ENCODE measurements around the gene CACNG8.

The CACNG8 gene

GRCh38 chr19:53960187-53960586, 2.5 kb upstream of the CACNG8 start:
- peak overlapping the region; percentile 76 for H3K4me3 ChIP-seq (replicated peaks; ENCODE audit: low read depth, low read length)
- TF ChIP-seq CTCF (IDR thresholded peaks at IDR 0.05; ENCODE audit: low read length, missing control alignments): no peak
- no peak for DNase-seq (ENCODE audit: low read depth)

DNA sequence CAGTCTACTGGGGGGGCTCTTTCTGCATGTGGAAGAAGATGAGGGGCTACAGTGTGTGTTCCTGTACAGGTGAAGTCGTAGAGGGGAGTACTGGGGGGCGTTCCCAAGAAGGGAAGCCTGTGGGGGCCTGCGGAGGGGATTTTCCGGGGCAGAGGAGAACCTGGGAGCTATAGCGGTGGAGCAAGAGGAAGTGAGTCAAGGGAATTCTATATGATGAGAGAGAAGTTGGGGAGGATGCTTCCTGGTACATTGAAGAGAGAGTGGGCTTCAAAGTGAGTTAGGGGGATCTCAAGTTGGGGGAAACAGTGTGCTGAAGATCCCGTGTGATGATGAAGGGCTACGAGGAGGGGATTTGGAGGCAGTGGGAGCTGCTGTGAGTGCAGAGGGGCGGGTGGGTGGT, 1.9 kb upstream of the CACNG8 start:
- no peak for DNase-seq (ENCODE audit: low read depth)
- TF ChIP-seq CTCF (IDR thresholded peaks at IDR 0.05; ENCODE audit: low read length, missing control alignments): no peak
- peak overlapping the region; percentile 76 for H3K4me3 ChIP-seq (replicated peaks; ENCODE audit: low read depth, low read length)

DNA sequence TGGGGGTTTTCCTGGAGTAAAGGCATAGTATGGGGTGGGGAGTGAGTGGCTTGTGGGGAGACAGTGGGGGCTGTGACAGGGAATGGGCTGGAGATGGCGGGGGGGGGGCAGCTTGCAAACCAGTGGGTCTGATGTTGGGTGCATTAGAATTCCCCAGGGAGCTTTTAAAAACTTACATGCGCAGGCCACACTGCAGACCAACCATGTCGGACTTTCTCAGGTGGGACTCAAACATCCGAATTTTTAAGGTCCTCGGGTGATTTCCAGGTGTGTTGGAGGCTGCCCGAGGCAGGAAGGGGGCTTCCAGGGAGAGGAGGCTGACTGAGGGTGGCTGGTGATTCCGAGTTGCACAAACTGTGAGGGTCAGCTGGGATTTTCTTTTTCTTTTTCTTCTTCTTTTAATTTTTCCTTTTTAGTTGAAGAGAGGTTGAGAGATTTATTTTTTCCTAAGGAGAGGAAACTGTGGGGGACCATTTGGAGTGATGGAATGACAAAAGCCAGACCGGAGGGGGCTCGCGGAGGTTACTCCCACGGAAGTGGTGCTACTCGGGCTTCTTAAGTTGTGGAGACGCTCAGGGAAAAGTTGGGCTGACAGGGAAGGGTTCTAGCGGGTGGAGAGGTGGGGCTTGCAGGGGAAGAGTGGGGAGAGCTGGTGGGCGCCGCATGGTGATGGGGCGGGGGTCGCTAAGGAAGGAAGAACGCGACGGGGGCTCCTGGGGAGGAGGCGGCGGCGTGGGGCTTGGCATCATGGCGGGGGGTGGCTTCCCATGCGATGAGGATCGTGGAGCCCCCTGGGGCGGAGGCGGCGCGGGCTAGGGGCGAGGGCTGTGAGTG, 997 bp upstream of the CACNG8 start:
- DNase-seq (ENCODE audit: low read depth): peak; percentile 81
- no peak for TF ChIP-seq CTCF (IDR thresholded peaks at IDR 0.05; ENCODE audit: low read length, missing control alignments)
- peak overlapping the region; percentile 76 for H3K4me3 ChIP-seq (replicated peaks; ENCODE audit: low read depth, low read length)

- H3K4me3 ChIP-seq (replicated peaks; ENCODE audit: low read depth, low read length): peak overlapping the region; percentile 3
- DNase-seq (ENCODE audit: low read depth): peak; percentile 61
- no peak for TF ChIP-seq CTCF (IDR thresholded peaks at IDR 0.05; ENCODE audit: low read length, missing control alignments)
Observed at GRCh38 chr19:53965091-53965490, 2.4 kb downstream of the CACNG8 start.

GRCh38 chr19:53966931-53967330, 4.2 kb downstream of the CACNG8 start:
- no peak for TF ChIP-seq CTCF (IDR thresholded peaks at IDR 0.05; ENCODE audit: low read length, missing control alignments)
- no peak for DNase-seq (ENCODE audit: low read depth)
- no peak overlapping the region for H3K4me3 ChIP-seq (replicated peaks; ENCODE audit: low read depth, low read length)

GRCh38 chr19:53969366-53969765, 6.6 kb downstream of the CACNG8 start:
- no peak for DNase-seq (ENCODE audit: low read depth)
- no peak overlapping the region for H3K4me3 ChIP-seq (replicated peaks; ENCODE audit: low read depth, low read length)
- no peak for TF ChIP-seq CTCF (IDR thresholded peaks at IDR 0.05; ENCODE audit: low read length, missing control alignments)

GRCh38 chr19:53971673-53972072, 8.9 kb downstream of the CACNG8 start:
- TF ChIP-seq CTCF (IDR thresholded peaks at IDR 0.05; ENCODE audit: low read length, missing control alignments): no peak
- H3K4me3 ChIP-seq (replicated peaks; ENCODE audit: low read depth, low read length): no peak overlapping the region
- DNase-seq (ENCODE audit: low read depth): no peak

Data from fibroblast of pulmonary artery (primary cell).